ENCODE data around the gene ZBTB3. TPM values are rescaled to one million over a fixed set of nuclear protein-coding genes. Genes with fewer than 3 reads are reported as not detected.

The ZBTB3 gene
- total and polyA plus RNA-seq, 9 of the 15 experiments (the other 6 are each of a cell fraction or from before 2014, with no cell fraction given), result 1.9 to 10.0 (median 4.9) TPM

- TF ChIP-seq ZNF639 (CRISPR knock-in tag; conservative IDR thresholded peaks at IDR 0.05 in 1 of 2, IDR thresholded peaks at IDR 0.05 in 1 of 2) (no peak), NBN (IDR thresholded peaks at IDR 0.05; ENCODE audit: low read depth) (no peak), CBX5 (IDR thresholded peaks at IDR 0.05; ENCODE audit: borderline replicate concordance, low read depth) (no peak), ATF3 (IDR thresholded peaks at IDR 0.05) (no peak), ATF3 (CRISPR knock-in tag; conservative IDR thresholded peaks at IDR 0.05) (no peak; the same call in 1 of the 2 replicates), PYGO2 (tag; IDR thresholded peaks at IDR 0.05) (no peak), ZNF3 (CRISPR knock-in tag; IDR thresholded peaks at IDR 0.05) (no peak), MEF2A (IDR thresholded peaks at IDR 0.05; ENCODE audit: control insufficient read depth, low read depth, low read length) (no peak), ZNF668 (CRISPR knock-in tag; IDR thresholded peaks at IDR 0.05) (no peak), ZNF444 (CRISPR knock-in tag; IDR thresholded peaks at IDR 0.05) (no peak), ZSCAN29 (IDR thresholded peaks at IDR 0.05) (no peak), ZNF764 (CRISPR knock-in tag; IDR thresholded peaks at IDR 0.05; ENCODE audit: low read depth) (no peak), HOXB6 (CRISPR knock-in tag; IDR thresholded peaks at IDR 0.05; ENCODE audit: borderline replicate concordance) (no peak), E4F1 (CRISPR knock-in tag; IDR thresholded peaks at IDR 0.05; ENCODE audit: borderline replicate concordance) (no peak), ZNF395 (CRISPR knock-in tag; IDR thresholded peaks at IDR 0.05) (no peak), MAX (CRISPR knock-in tag; IDR thresholded peaks at IDR 0.05) (peak; percentile 82), FOXO4 (CRISPR knock-in tag; IDR thresholded peaks at IDR 0.05) (no peak), MTA1 (IDR thresholded peaks at IDR 0.05; ENCODE audit: borderline replicate concordance) (no peak)
Observed at GRCh38 chr11:62791501-62792201, 37.7 kb upstream of the ZBTB3 start, which contains the start of gene TMEM223 (continued).

All from K562 (cell line).